HG02840 (cell line): Measurements from ENCODE around the gene FNDC1.

Source experiments
- ATAC-seq: cut with Tn5 transposase; IDR thresholded peaks from one replicate; pipeline ENCODE4 v1.9.1; 2021; ENCODE audit warnings: mild to moderate bottlenecking, moderate library complexity, moderate number of reproducible peaks; ENCODE audit not compliant: unreplicated experiment, low FRiP score

Gene FNDC1

DNA sequence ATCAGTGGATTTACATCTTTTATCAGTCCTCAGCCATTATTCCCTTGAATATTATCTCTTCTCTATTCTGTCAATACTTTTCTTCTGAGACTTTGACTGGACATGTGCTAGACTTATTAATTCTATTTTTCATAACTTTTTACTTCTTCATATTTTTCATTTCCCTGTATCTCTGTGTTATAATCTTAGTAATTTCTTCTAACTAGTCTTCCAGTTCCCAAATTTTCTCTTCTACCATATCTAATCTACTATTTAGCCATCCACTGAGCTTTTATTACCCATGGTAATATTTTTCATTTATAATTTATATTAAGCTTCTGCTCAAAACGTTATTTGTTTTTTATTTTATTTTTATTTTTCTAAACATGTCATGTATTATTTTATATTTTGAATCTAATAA, 13.1 kb upstream of the FNDC1 start:
- no peak for ATAC-seq

- ATAC-seq, result no peak
Observed at GRCh38 chr6:159157431-159157830, 11.8 kb upstream of the FNDC1 start.

DNA sequence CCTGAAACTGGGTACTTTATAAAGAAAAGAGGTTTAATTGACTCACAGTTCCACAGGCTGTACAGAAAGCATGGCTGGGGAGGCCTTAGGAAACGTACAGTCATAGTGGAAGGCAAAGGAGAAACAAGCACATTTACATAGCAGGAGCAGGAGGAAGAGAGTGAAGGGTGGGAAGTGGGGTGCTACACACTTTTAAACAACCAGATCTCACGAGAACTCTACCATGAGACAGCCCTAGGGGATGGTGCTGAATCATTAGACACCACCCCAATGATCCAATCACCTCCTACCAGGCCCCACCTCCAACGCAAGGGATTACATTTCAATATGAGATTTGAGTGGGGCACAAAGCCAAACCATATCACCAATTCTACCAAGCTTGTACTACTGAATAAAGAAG, 7.4 kb upstream of the FNDC1 start:
- no peak for ATAC-seq

GRCh38 chr6:159163901-159164370, 5.3 kb upstream of the FNDC1 start:
- ATAC-seq, result no peak

- ATAC-seq, result no peak
Observed at GRCh38 chr6:159168536-159169192, 536 bp upstream of the FNDC1 start.

- ATAC-seq, result no peak
Observed at GRCh38 chr6:159169557-159170332, 545 bp downstream of the FNDC1 start.

DNA sequence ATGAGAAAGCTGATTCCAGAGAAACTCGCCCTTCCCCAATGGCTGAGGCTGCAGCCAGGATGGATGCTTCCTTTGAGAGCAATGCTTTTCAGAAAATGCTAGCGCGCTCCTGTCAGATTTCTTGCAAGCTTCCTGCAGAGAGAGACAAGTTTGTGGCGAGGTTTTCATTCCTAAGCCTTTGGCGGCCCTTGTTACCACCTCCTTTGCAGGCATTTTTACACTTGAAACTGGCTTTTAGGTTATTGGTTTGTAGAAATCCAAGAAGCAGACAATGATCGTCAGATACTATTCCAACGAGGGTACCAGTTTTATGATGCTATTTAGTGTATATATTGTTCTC, 1.1 kb downstream of the FNDC1 start:
- ATAC-seq, result no peak

GRCh38 chr6:159170999-159171712, 2.0 kb downstream of the FNDC1 start:
- no peak for ATAC-seq

DNA sequence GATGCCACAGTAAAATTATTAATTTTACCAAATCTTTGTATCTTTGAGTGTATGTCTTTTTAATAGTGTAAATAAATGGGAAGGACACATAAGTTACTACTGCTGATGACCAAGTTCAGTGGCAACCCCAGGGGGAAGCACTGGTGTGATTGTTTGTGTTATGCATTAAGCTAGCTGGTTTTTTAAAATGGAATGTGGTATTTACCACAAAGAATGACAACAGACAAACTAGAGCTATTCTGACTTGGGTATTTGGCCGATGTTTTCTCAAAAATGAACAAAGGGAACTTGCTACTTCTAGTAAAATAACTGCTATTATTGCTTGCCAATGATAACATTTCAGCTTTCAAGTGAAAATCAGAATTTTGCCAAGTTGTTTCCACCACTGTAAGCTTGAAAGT, 2.9 kb downstream of the FNDC1 start:
- no peak for ATAC-seq

DNA sequence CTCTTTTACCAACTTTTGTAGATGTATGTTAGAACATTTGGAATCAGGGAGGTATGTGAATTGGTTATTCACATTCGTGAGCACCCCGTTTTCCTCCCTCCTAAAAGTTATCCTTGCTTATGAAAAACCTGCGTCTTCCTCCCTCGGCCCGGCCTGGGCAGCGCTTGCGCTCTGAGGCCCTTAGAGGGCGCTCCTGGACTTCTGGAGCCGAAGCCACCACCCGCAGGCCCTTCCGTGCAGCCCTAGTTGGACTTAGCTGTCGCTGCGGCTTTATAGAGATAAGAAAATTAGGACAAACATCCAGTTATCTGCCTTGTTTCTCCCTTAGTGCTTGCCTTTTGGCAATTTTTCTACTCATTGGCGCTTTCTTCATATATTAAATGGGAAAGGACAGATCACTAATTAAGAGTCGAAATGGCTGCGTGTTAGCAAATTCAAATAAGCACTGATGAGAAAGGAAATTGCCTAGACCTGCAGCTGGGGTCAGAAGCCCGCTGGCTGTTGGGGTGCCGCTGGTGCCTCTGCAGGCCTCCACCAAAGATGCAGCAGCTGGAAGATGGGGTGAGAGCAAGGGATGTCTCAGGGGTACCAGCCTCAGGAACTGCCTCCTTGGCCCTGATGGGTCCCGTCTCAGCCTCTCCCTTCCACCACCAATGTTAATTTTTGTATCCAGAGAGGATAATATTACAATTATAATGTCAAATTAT, 5.2 kb downstream of the FNDC1 start:
- ATAC-seq, result no peak

- ATAC-seq, result no peak
Observed at GRCh38 chr6:159176913-159177312, 7.7 kb downstream of the FNDC1 start.

DNA sequence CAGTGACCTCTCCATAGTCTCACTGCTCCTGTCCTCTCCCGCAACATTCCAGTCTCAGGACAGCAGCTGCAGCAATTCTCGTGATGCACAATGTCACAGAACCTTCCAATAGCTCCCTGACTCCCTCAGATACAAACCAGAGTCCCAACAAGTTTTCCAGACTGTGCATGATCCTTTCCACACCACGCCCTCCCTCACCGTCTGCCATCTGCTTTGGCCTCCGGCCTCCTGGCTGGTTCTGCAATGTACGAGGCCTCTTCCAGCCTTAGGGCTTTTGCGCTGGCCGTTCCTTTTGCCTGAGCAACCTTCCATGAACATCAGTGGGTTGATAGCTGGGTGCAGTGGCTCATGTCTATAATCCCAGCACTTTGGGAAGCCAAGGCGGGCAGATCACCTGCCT, 9.6 kb downstream of the FNDC1 start:
- ATAC-seq, result no peak

DNA sequence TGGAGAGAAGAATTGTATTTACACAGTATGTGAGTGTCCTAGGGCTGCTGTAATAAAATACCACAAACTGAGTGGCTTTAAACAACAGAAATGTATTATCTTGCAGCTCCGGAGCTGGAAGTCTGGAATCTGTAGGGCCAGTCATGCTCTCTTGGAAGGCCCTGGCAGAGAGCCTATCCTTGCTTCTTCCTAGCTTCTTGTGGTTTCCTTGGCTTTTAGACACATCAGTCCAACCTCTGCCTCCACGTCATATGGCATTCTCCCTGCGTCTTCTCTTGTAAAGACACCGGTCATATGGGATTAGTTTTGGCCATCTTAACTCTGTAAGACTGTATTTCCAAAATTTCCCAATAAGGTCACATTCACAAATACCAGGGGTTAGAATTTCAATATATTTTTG, 10.8 kb downstream of the FNDC1 start:
- ATAC-seq, result no peak

GRCh38 chr6:159181914-159182313, 12.7 kb downstream of the FNDC1 start:
- ATAC-seq, result no peak

DNA sequence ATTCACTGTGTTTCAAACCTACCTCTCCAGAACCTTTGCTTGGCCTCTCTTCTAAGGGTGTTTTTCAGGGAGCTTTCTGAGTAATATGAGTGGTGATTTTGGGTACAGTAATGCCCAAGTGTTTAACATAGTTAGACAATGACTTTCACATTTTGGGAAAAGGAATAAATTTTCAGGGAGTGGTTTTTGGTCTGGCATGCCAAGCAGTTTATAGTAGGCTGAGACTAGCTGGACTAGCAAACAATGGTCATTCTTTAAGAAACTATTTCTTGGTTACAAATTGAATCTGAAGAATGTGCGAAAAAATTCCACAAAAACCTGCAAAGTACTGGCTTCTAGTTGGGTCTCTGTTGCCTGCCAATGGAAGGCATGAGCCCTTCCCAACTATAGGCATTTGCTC, 15.4 kb downstream of the FNDC1 start:
- ATAC-seq, result no peak

- no peak for ATAC-seq
Observed at GRCh38 chr6:159190460-159190859, 21.3 kb downstream of the FNDC1 start.

DNA sequence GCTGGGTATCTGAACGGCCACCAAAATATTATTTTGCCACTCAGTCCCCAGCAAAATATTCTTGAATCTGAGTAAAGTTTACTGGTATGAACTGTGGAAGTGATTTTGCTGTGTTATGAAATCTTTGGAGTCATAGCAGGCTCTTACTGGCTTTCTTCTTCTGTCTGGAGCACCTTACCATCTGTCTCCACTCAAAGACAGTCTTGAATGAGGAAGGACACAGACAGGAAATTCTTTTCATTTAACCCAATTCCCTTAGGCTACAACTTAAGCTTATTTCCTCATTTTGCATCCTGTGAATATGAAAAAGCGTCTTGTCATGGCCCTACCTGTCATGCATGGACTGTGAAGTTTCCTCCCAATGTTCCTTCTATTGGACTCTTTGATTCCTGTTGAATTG, 24.7 kb downstream of the FNDC1 start:
- ATAC-seq, result no peak

DNA sequence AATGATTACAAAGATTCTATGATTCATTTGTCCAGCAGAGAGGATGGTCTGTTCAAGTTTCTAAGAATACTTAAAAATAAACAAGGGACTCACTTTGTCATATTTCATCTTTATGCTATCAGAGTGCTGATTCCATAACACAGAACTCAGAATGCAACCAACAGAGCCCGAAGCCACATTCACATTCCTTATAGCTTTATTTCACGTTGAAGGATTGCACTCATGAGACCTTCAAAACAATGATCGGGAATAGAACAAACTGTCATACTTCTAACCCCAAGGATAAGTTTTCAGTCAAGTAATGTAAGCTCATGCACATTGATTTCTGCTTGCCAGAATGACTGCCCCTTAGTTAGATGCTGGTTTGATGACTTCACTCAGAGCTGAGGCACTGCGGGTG, 25.2 kb downstream of the FNDC1 start:
- no peak for ATAC-seq

DNA sequence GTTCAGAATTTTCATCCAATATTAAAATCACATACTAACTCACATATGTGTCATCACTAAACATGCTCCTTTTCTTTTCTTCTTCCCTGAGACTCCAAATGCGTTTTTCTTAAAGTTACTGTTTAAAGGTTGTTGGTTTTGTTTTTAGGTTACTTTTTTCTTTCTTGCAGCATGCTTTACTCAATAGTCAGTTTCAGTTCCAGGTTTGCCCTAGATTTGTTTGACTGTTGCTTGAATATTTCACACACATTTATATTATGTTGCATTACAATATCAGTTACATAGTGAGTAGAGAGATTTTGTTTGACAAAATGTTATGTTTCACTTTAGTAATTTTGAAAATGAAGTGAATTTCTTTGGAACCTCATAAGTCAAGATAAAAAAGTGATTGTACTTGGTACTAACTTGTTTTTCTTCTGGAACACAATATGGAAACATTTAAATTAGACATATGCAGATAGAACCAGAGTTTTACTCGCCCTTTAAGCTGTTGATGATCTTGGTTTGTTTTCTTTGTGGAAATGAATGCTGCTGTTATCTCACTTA, 27.3 kb downstream of the FNDC1 start:
- no peak for ATAC-seq

DNA sequence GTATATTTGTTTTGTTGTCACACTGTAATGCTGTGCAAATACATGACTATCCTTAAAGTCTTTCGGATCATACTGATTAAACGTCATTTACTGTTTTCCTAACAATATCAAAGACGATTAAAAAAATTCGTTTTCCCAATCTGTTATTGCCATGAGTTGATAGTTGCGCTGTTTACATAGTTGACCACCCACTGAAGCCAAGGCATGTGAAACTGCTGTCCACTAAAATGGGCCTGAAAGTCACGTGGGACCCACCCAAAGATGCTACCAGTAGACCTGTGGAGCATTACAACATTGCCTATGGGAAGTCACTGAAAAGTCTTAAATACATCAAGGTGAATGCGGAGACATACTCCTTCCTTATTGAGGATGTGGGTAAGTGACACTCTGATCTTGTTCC, 28.1 kb downstream of the FNDC1 start:
- no peak for ATAC-seq

- ATAC-seq, result no peak
Observed at GRCh38 chr6:159201336-159201735, 32.1 kb downstream of the FNDC1 start.
